HG03521 (cell line): Measurements from ENCODE around the gene TMEM38A.

Experiments
- ATAC-seq: cut with Tn5 transposase; IDR thresholded peaks from one replicate; pipeline ENCODE4 v1.9.1; 2021; ENCODE audit warnings: mild to moderate bottlenecking, moderate library complexity; ENCODE audit not compliant: unreplicated experiment

TMEM38A gene

GRCh38 chr19:16739546-16739945 is 78.6 kb downstream of the TMEM38A start:
- no peak for ATAC-seq
